Measurements from ENCODE around the gene DUSP23.

- TF ChIP-seq CTCF (IDR thresholded peaks at IDR 0.05; ENCODE audit: low read depth, low read length) (no peak), EZH2phosphoT487 (IDR thresholded peaks at IDR 0.05; ENCODE audit: low read depth) (no peak)
Observed at GRCh38 chr1:159817276-159818041, 36.7 kb downstream of the DUSP23 start.

All from OCI-LY3 (cell line).